22Rv1 (cell line): ENCODE measurements around the gene IL1RN.

Experiments
- CTCF ChIP-seq: fragments of 450-650 bp; IDR thresholded peaks from 2 replicates; pipeline ENCODE4 v1.5.1; 2017; ENCODE audit warnings: mild to moderate bottlenecking
- ZFX ChIP-seq: fragments of 450-650 bp; IDR thresholded peaks from 2 replicates; pipeline ENCODE4 v1.6.1; 2017; ENCODE audit warnings: antibody characterized with exemption, borderline replicate concordance

GRCh38 chr2:113103277-113103676 is 24.1 kb upstream of the IL1RN start:
- TF ChIP-seq CTCF (no peak), ZFX (no peak)
